Panc1 (cell line): Measurements from ENCODE around the gene FANCI. TPM values are rescaled to one million over a fixed set of nuclear protein-coding genes. Genes with fewer than 3 reads are reported as not detected.

Experiments
- ATAC-seq: fragments of 200-7000 bp; cut with Tn5 transposase; 2 replicates; pipeline ENCODE4 v1.9.1; 2020; ENCODE audit warnings: mild to moderate bottlenecking, moderate library complexity
- BruUV-seq: library from RNA; stranded (reverse); fragments of 400-500 nt; replicated peaks from 2 replicates; lab custom pipeline; 2021; lab: Mats Ljungman, UMichigan
- CTCF ChIA-PET: fragments of 300-600 bp; sonication (Branson Sonifier 250); formaldehyde crosslinking; loops from one replicate; lab custom pipeline; 2022; ENCODE audit warnings: antibody characterized with exemption; lab: Charles Lee
- POLR2A ChIA-PET: fragments of 300-600 bp; sonication (Branson Sonifier 250); formaldehyde crosslinking; loops from one replicate; lab custom pipeline; 2022; ENCODE audit warnings: antibody characterized with exemption; lab: Charles Lee
- DNase-seq: peaks from one replicate; pipeline ENCODE4 v3.0.0-alpha.2; 2010; ENCODE audit warnings: low read depth, low spot score
- H3K27ac ChIP-seq: 2 replicates; pipeline ENCODE4 v1.5.1; 2011; ENCODE audit warnings: mild to moderate bottlenecking, low read length, inconsistent platforms
- H3K27me3 ChIP-seq: fragments of 200-500 bp; sonication (Bioruptor generic); 2 replicates; pipeline ENCODE4 v1.6.0; 2014; ENCODE audit warnings: low read length, inconsistent platforms; ENCODE audit not compliant: control insufficient read depth, insufficient read depth
- H3K36me3 ChIP-seq: fragments of 200-500 bp; sonication (Bioruptor generic); 2 replicates; pipeline ENCODE4 v1.5.1; 2014; ENCODE audit warnings: inconsistent platforms, mild to moderate bottlenecking, low read length, moderate library complexity; ENCODE audit not compliant: control insufficient read depth, insufficient read depth
- H3K4me1 ChIP-seq: 2 replicates; pipeline ENCODE4 v1.5.1; 2011; ENCODE audit warnings: inconsistent platforms, mild to moderate bottlenecking, low read length, moderate library complexity; ENCODE audit not compliant: control insufficient read depth, insufficient read depth
- H3K4me3 ChIP-seq, 2 experiments: 2 replicates each; pipeline ENCODE4 v1.5.1; 2011 to 2012; ENCODE audit warnings: low read depth in 2 of 2, low read length in 2 of 2, mild to moderate bottlenecking in 2 of 2, inconsistent platforms in 1 of 2, moderate library complexity in 1 of 2
- H3K9me3 ChIP-seq: fragments of 200-500 bp; sonication (Bioruptor generic); 2 replicates; pipeline ENCODE4 v1.5.1; 2014; ENCODE audit warnings: low read depth, mild to moderate bottlenecking, inconsistent platforms, low read length, moderate library complexity; ENCODE audit not compliant: control insufficient read depth, insufficient read depth
- POLR2AphosphoS5 ChIP-seq: IDR thresholded peaks from 2 replicates; pipeline ENCODE4 v1.6.1; 2012; ENCODE audit warnings: mild to moderate bottlenecking, low read depth, low read length, moderate library complexity
- REST ChIP-seq, 2 experiments: IDR thresholded peaks; 2 replicates each; pipeline ENCODE4 v1.6.1; 2011 to 2012; ENCODE audit warnings: low read depth in 2 of 2, control low read depth in 1 of 2, low read length in 1 of 2, mild to moderate bottlenecking in 1 of 2, moderate library complexity in 1 of 2; ENCODE audit not compliant: insufficient read depth in 1 of 2
- SIN3A ChIP-seq: IDR thresholded peaks from 2 replicates; pipeline ENCODE4 v1.6.1; 2012; ENCODE audit warnings: low read depth, mild to moderate bottlenecking, low read length, moderate library complexity, borderline replicate concordance; ENCODE audit not compliant: insufficient read depth
- TCF7L2 ChIP-seq: IDR thresholded peaks from 2 replicates; pipeline ENCODE4 v1.6.1; 2011; ENCODE audit warnings: mild to moderate bottlenecking, low read depth, low read length, inconsistent platforms
- in situ Hi-C: cut with HindIII; loops from 2 replicates; pipeline ENCODE4 v1.10.0; 2016; ENCODE audit warnings: low sequenced_read_pairs, low pct_unique_long_range_greater_than_20kb
- intact Hi-C: fragments of 100-400 bp; cut with micrococcal nuclease; formaldehyde crosslinking; loops from one replicate; pipeline ENCODE4 v1.10.0; 2022; ENCODE audit not compliant: unreplicated experiment
- total RNA-seq: library from RNA; stranded (reverse); gene quantifications from one replicate; pipeline ENCODE4 v1.2.1, GENCODE V29; 2021; ENCODE audit not compliant: unreplicated experiment
- TF ChIP-seq, protein P1 (sequence below): fragments of 450-650 bp; IDR thresholded peaks from 2 replicates; pipeline ENCODE4 v1.5.1; 2017; ENCODE audit warnings: mild to moderate bottlenecking

The FANCI gene
- total RNA-seq, 1 experiment from 2014 or later: 96.2 TPM

DNA sequence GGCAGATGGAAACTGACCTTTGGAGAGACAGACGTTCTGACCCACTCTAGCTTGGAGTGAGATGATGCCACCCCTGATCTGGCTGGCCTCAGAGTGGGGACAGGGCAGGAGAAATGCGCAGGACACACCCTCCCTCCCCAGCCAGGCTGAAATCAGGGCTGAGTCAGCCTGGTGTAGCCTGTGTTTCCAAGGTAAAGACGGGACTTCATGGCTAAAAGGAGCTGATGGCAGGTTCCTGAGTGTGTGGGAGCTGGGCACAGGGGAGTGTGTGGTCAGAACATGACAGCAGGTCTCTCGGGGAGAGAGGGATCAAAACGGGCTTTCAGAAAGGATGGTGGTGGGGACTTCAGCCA lies 105.4 kb downstream of the FANCI start:
- intact Hi-C loops (no loop called here), in situ Hi-C loops (no loop called here)
- no TSS peak for BruUV-seq
- ATAC-seq (no peak), DNase-seq (no peak)
- ChIA-PET POLR2A (no interaction called here), CTCF (no interaction called here)
- H3K36me3 ChIP-seq: no peaks in the 10 kb centered on the region
- no peaks in the 10 kb centered on the region for H3K4me1 ChIP-seq
- H3K27me3 ChIP-seq: no peaks in the 10 kb centered on the region
- TF ChIP-seq REST (IDR thresholded peaks at IDR 0.05; ENCODE audit: insufficient read depth in 1 of 2, low read depth in 2 of 2, low read length in 1 of 2): no peak
- no peak for TF ChIP-seq SIN3A
- TF ChIP-seq TCF7L2: no peak
- TF ChIP-seq, protein P1, sequence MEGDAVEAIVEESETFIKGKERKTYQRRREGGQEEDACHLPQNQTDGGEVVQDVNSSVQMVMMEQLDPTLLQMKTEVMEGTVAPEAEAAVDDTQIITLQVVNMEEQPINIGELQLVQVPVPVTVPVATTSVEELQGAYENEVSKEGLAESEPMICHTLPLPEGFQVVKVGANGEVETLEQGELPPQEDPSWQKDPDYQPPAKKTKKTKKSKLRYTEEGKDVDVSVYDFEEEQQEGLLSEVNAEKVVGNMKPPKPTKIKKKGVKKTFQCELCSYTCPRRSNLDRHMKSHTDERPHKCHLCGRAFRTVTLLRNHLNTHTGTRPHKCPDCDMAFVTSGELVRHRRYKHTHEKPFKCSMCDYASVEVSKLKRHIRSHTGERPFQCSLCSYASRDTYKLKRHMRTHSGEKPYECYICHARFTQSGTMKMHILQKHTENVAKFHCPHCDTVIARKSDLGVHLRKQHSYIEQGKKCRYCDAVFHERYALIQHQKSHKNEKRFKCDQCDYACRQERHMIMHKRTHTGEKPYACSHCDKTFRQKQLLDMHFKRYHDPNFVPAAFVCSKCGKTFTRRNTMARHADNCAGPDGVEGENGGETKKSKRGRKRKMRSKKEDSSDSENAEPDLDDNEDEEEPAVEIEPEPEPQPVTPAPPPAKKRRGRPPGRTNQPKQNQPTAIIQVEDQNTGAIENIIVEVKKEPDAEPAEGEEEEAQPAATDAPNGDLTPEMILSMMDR: no peak
- TF ChIP-seq POLR2AphosphoS5: no peak
- H3K9me3 ChIP-seq: no peaks in the 10 kb centered on the region
- H3K27ac ChIP-seq: no peak overlapping the region
- no peak overlapping the region for H3K4me3 ChIP-seq

DNA sequence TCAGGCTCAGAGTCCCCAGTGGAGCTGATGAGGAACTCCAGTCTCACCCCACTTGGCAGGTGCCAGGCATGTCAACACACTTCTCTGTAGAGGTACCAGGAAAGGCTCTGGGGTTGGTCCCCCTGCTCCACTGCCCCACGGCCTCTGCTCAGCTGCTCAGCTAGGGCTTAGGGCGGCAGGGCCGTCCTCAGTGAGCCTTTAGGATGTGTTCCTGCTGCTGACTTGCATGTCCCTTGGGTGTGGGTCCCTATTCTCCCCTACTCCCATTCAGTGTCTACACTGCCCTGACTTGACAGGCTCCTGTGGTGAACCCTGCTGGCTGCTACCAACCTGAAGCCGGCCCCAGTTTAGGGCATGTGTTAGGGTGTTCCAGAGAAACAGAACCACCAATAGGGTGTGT lies 108.7 kb downstream of the FANCI start:
- ChIA-PET CTCF (no interaction called here), POLR2A (no interaction called here)
- no peak for ATAC-seq
- H3K4me3 ChIP-seq: no peak overlapping the region
- no peaks in the 10 kb centered on the region for H3K9me3 ChIP-seq
- intact Hi-C loops (no loop called here), in situ Hi-C loops (no loop called here)
- H3K36me3 ChIP-seq: no peaks in the 10 kb centered on the region
- no peak for DNase-seq
- TF ChIP-seq POLR2AphosphoS5: no peak
- TF ChIP-seq SIN3A: no peak
- BruUV-seq: no TSS peak
- H3K27me3 ChIP-seq: peaks cover 11% of the 10 kb centered on the region
- no peak overlapping the region for H3K27ac ChIP-seq
- H3K4me1 ChIP-seq: no peaks in the 10 kb centered on the region

DNA sequence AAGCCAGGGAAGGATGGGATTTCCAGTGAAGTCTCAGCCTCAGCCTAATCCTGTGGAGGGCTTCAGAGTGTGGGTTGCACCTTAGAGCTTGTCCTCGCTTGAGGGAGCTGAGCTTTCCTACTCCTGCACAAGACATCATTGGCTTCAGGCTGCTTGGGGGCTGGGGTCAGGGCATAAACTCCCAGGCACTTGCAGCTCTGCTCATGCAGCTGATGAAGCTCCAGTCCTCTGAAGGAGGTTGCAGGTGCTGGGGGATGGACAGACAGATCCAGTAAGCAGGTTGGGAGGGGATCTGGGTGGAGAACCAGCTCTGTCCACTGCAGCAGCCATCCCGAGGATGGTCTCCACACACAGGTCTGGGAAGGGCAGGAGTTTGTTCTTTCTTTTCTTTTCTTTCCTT lies 110.2 kb downstream of the FANCI start:
- TF ChIP-seq TCF7L2 (no peak), POLR2AphosphoS5 (no peak), SIN3A (no peak), REST (IDR thresholded peaks at IDR 0.05; ENCODE audit: insufficient read depth in 1 of 2, low read depth in 2 of 2, low read length in 1 of 2) (no peak)
- TF ChIP-seq, protein P1: no peak
- POLR2A ChIA-PET: interaction anchor here (0.7 kb wide), 1 partner anchor 112 kb away, joined by 4 read pairs; no protein-coding TSS in a partner anchor

More for the DNA sequence above, 110.2 kb downstream of the FANCI start:
- Histone ChIP-seq H3K4me1 (0 out of 2 replicates have a peak, but pooled peaks cover 2% of the 10 kb centered on the region), H3K27me3 (peaks cover 18% of the 10 kb centered on the region), H3K27ac (no peak overlapping the region), H3K9me3 (no peaks in the 10 kb centered on the region), H3K36me3 (no peaks in the 10 kb centered on the region), H3K4me3 (no peak overlapping the region)
- CTCF ChIA-PET: interaction anchor here (0.5 kb wide), 1 partner anchor 124 kb away, joined by 8 read pairs; no protein-coding TSS in a partner anchor
- in situ Hi-C loops: no loop called here
- ATAC-seq: no peak
- no peak for DNase-seq
- BruUV-seq: no TSS peak
- intact Hi-C loops: no loop called here
